Esophagus squamous epithelium (tissue), 5 donors: ENCODE measurements around the gene RWDD1. TPM values are rescaled to one million over a fixed set of nuclear protein-coding genes. Genes with fewer than 3 reads are reported as not detected.

ENCODE experiments used
- DNase-seq: peaks from one replicate; lab custom pipeline; 2025; lab: John Stamatoyannopoulos, UW
- H3K27ac ChIP-seq, 4 donors: fragments of 200-600 bp; sonication (generic); one replicate each; pipeline ENCODE4 v1.5.1; 2016 to 2019; ENCODE audit warnings: mild to moderate bottlenecking in 1 of 4
- H3K27me3 ChIP-seq, 4 donors: fragments of 200-600 bp; sonication (generic); 1 replicate in 3 of 4; 2 replicates in 1 of 4; pipeline versions ENCODE4 v1.5.1 to v1.6.0; 2017 to 2021; ENCODE audit warnings: antibody characterized with exemption in 1 of 4
- H3K36me3 ChIP-seq, 3 donors: fragments of 200-600 bp; sonication (generic); one replicate each; pipeline ENCODE4 v1.5.1; 2016 to 2019
- H3K4me1 ChIP-seq, 3 donors: fragments of 200-600 bp; sonication (generic); one replicate each; pipeline ENCODE4 v1.5.1; 2017 to 2019
- H3K4me3 ChIP-seq, 4 donors: fragments of 200-600 bp; sonication (generic); 1 replicate in 3 of 4; 2 replicates in 1 of 4; pipeline ENCODE4 v1.5.1; 2016 to 2019; ENCODE audit warnings: mild to moderate bottlenecking in 2 of 4, moderate library complexity in 1 of 4
- H3K9me3 ChIP-seq, 3 donors: fragments of 200-600 bp; sonication (generic); one replicate each; pipeline ENCODE4 v1.5.1; 2016 to 2019
- CTCF ChIP-seq, 6 experiments: fragments of 450-650 bp in 4 of 6; fragments of 200-600 bp in 2 of 6; sonication (generic) in 2 of 6; IDR thresholded peaks; one replicate each; pipeline ENCODE4 v1.5.1; 2016 to 2019; ENCODE audit warnings: antibody characterized with exemption in 6 of 6, mild to moderate bottlenecking in 4 of 6, moderate library complexity in 4 of 6
- POLR2A ChIP-seq, 4 donors: fragments of 450-650 bp; IDR thresholded peaks; one replicate each; pipeline ENCODE4 v1.6.1; 2017; ENCODE audit warnings: antibody characterized with exemption in 4 of 4, mild to moderate bottlenecking in 4 of 4, moderate library complexity in 3 of 4
- WGBS, 2 donors: methylation state at CpG; one replicate each; pipeline ENCODE4 v1.1.5; 2018; 5-methylcytosine and 5-hydroxymethylcytosine counted together
- intact Hi-C: fragments of 100-400 bp; cut with DNase I; formaldehyde crosslinking; loops from one replicate; pipeline ENCODE4 v1.15.0; 2022
- total RNA-seq, 4 donors: library from RNA; depleted of rRNA; stranded (reverse); fragments of >200 nt; gene quantifications; one replicate each; pipeline ENCODE4 v1.1.0, GENCODE V29; 2016
- donor health status: DM: yes; HTN: yes; CAD: no.

The RWDD1 gene
- total RNA-seq, 4 donors from 2014 or later: 13.4 to 44.3 (median 29.9) TPM

- Histone ChIP-seq H3K4me3 (no peak overlapping the region), H3K27ac (no peak overlapping the region), H3K36me3 (no peaks in the 10 kb centered on the region), H3K9me3 (no peaks in the 10 kb centered on the region), H3K27me3 (peaks cover 0 to 7% (median 0%) of the 10 kb centered on the region in 4 donors), H3K4me1 (no peaks in the 10 kb centered on the region)
- no peak for DNase-seq
- intact Hi-C loops: no loop called here
- WGBS, 2 donors: 88 to 90% methylated on average over 5 to 6 of the region's 6 CpGs
- no peak for TF ChIP-seq POLR2A (IDR thresholded peaks at IDR 0.05)
- no peak for TF ChIP-seq CTCF (IDR thresholded peaks at IDR 0.05)
Observed at GRCh38 chr6:116547358-116547757, 23.9 kb upstream of the RWDD1 start.

- intact Hi-C loops: no loop called here
- no peaks in the 10 kb centered on the region for H3K36me3 ChIP-seq
- TF ChIP-seq CTCF (IDR thresholded peaks at IDR 0.05): no peak
- no peak for TF ChIP-seq POLR2A (IDR thresholded peaks at IDR 0.05)
- H3K4me1 ChIP-seq: no peaks in the 10 kb centered on the region
- H3K27me3 ChIP-seq: no peaks in the 10 kb centered on the region
- WGBS, 2 donors: 55 to 65% methylated on average over 4 of the region's 4 CpGs
- no peak overlapping the region for H3K4me3 ChIP-seq
- H3K27ac ChIP-seq: no peak overlapping the region
- H3K9me3 ChIP-seq: no peaks in the 10 kb centered on the region
- no peak for DNase-seq
Observed at GRCh38 chr6:116550796-116551195, 20.5 kb upstream of the RWDD1 start.

- no peak for TF ChIP-seq CTCF (IDR thresholded peaks at IDR 0.05)
- no peak for TF ChIP-seq POLR2A (IDR thresholded peaks at IDR 0.05)
- DNase-seq: no peak
- Histone ChIP-seq H3K9me3 (no peaks in the 10 kb centered on the region), H3K4me1 (peaks cover 0 to 7% (median 0%) of the 10 kb centered on the region in 3 donors), H3K27ac (no peak within 1 kb of the TSS), H3K4me3 (no peak within 1 kb of the TSS), H3K27me3 (no peaks in the 10 kb centered on the region), H3K36me3 (no peaks in the 10 kb centered on the region)
- intact Hi-C loops: no loop called here
Observed at GRCh38 chr6:116553451-116553850, 17.9 kb upstream of the RWDD1 start, which contains the start of gene CALHM4. CALHM4 (plus strand) TSS chr6:116553751; CDS start chr6:116553794, 43 bp downstream.

- Histone ChIP-seq H3K9me3 (no peaks in the 10 kb centered on the region), H3K4me3 (no peak overlapping the region), H3K36me3 (no peaks in the 10 kb centered on the region), H3K4me1 (peaks cover 0 to 8% (median 0%) of the 10 kb centered on the region in 3 donors), H3K27ac (no peak overlapping the region), H3K27me3 (no peaks in the 10 kb centered on the region)
- 13 to 38% methylated on average over 1 of the region's 1 CpG for WGBS, 2 donors
- TF ChIP-seq CTCF (IDR thresholded peaks at IDR 0.05) (no peak), POLR2A (IDR thresholded peaks at IDR 0.05) (no peak)
- intact Hi-C loops: no loop called here
- DNase-seq: no peak
Observed at GRCh38 chr6:116556065-116556464, 15.2 kb upstream of the RWDD1 start.

GRCh38 chr6:116556814-116557415, 14.4 kb upstream of the RWDD1 start:
- intact Hi-C loops: no loop called here
- WGBS, 2 donors: 87 to 94% methylated on average over 5 of the region's 5 CpGs
- no peak for DNase-seq
- H3K4me3 ChIP-seq: no peak overlapping the region
- peaks cover 0 to 11% (median 0%) of the 10 kb centered on the region in 3 donors for H3K4me1 ChIP-seq
- TF ChIP-seq POLR2A (IDR thresholded peaks at IDR 0.05) (no peak), CTCF (IDR thresholded peaks at IDR 0.05) (no peak)
- H3K9me3 ChIP-seq: no peaks in the 10 kb centered on the region
- no peak overlapping the region for H3K27ac ChIP-seq
- no peaks in the 10 kb centered on the region for H3K36me3 ChIP-seq
- H3K27me3 ChIP-seq: no peaks in the 10 kb centered on the region
